HG03432 (cell line): ENCODE measurements around the gene LMBR1L.
A peak's percentile ranks its signal among the peaks of the same experiment; 100 is the strongest.
"Not testable (repeated sequence)": the region's sequence is repeated elsewhere in the genome, so short reads cannot be mapped to it uniquely, and the experiment has no call there.

ENCODE experiments used
- ATAC-seq: cut with Tn5 transposase; IDR thresholded peaks from one replicate; pipeline ENCODE4 v1.9.1; 2021; ENCODE audit warnings: mild to moderate bottlenecking, moderate library complexity; ENCODE audit not compliant: unreplicated experiment

LMBR1L gene

GRCh38 chr12:49088150-49088931 lies 22.3 kb downstream of the LMBR1L start:
- ATAC-seq = peak; percentile 83

- ATAC-seq = no peak
Observed at GRCh38 chr12:49086116-49086515, 24.5 kb downstream of the LMBR1L start.

GRCh38 chr12:49084438-49084837 lies 26.2 kb downstream of the LMBR1L start:
- no peak for ATAC-seq

- ATAC-seq = no peak
Observed at GRCh38 chr12:49079793-49080192, 30.9 kb downstream of the LMBR1L start.

- ATAC-seq = no peak
Observed at GRCh38 chr12:49070971-49071370, 39.7 kb downstream of the LMBR1L start.

- ATAC-seq = peak; percentile 99
Observed at GRCh38 chr12:49069507-49070346, 40.9 kb downstream of the LMBR1L start, which contains the start of gene RHEBL1. RHEBL1 (minus strand) TSS chr12:49069979; CDS start chr12:49069785, 194 bp downstream.

- no peak for ATAC-seq
Observed at GRCh38 chr12:49068879-49069506, 41.7 kb downstream of the LMBR1L start.

- ATAC-seq = no peak
Observed at GRCh38 chr12:49066120-49066519, 44.5 kb downstream of the LMBR1L start.

DNA sequence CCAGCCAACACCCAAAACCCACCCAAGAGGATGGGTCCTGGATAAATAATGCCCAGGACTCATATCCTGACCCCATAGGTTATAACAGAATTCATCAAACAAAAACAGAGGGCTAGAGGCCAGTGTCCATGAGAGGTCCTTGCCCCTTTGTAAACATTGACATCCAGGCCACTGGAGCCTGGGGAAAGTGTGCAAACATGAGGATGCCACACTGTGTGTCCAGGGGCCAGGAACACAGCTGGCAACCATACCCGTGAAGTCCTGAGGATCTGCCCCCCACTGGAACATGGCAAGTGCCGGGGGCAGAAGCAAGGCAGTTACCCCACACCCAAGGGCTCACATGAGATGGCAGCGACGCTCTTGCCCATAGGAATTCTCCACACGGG lies 45.9 kb downstream of the LMBR1L start:
- ATAC-seq = no peak

GRCh38 chr12:49061916-49062315 lies 48.7 kb downstream of the LMBR1L start:
- not testable (repeated sequence) for ATAC-seq

DNA sequence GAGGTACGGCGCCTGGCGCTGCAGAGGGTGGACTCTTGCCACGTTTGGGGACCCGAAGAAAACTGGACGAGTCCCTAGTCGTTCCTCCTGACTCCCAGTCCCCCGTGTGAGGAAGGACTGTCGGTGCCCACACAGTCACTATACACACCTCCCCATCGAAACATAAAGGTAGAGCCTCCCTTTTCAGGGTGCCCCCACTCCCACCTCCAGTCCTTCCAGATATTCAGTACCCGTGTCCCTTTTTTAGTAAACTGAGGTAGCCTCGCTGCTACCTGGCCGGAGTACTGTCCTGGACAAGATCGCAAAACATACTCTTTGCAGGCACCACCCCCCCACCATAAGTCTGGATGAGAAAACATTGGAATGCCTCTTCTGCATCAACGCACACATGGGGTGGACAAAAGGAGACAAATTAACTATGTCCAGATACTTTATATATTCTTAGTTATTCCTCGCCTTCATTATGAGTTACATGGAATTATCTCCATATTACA lies 49.4 kb downstream of the LMBR1L start:
- peak; percentile 1 for ATAC-seq

GRCh38 chr12:49060237-49061156 lies 50.1 kb downstream of the LMBR1L start, which contains the start of gene KMT2D:
KMT2D (minus strand) TSS chr12:49060794; CDS start chr12:49055324, 5,470 bp downstream.
- peak; percentile 65 for ATAC-seq

DNA sequence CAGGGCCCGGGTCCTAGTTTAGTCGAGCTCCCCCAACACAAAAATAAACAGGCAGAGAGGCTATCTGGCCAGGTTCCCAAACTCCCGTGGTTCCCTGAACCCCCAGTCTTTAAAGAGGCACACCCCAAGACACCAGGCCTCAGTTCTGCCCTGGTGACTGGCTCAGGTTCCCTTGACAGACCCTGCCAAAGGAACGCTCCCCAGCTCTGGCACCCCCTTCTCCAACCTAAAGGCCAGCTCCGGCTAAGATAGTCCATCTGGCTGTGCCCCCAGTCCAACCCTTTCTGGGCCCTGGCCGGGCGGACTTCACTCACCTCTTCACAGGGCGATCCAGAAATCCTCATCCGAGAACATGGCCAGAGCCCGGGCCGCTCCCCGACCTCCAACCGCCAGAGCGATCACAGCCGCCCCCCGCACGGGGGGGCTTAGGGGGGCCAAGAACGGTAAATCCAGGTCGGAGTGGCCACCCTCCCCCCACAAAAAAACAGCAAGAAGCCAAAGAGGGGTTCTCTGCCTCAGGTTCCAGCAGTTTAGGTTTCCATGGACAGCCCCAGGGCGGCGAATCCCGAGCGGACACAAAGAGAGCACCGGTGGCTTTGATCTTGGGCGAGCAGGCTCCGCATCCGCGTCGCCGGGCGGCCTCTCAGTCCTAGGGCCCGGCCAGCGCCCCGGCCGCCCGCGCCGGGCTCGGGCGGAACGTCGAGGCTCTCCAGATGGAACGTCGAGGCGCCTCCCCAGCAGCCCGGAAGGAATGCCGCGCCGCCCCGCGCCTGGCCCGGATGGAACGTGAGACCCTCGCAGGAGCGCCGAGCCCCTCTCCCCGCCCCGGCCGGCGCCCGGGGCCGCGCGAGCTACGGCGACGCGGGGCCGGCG lies 51.1 kb downstream of the LMBR1L start:
- peak; percentile 18 for ATAC-seq

GRCh38 chr12:49059045-49059298 lies 51.7 kb downstream of the LMBR1L start:
- no peak for ATAC-seq

- no peak for ATAC-seq
Observed at GRCh38 chr12:49058366-49059044, 52.1 kb downstream of the LMBR1L start.

GRCh38 chr12:49057888-49058287 lies 52.8 kb downstream of the LMBR1L start:
- ATAC-seq = no peak

GRCh38 chr12:49055978-49056754 lies 54.5 kb downstream of the LMBR1L start:
- peak; percentile 53 for ATAC-seq

GRCh38 chr12:49055092-49055491 lies 55.6 kb downstream of the LMBR1L start:
- no peak for ATAC-seq
